ENCODE data around the gene DST. TPM values are rescaled to one million over a fixed set of nuclear protein-coding genes. Genes with fewer than 3 reads are reported as not detected.

The DST gene
- total and polyA plus RNA-seq, 2 of the 8 experiments (the other 6 are each of a cell fraction or from before 2014, with no cell fraction given) = 49.4 to 116 TPM

DNA sequence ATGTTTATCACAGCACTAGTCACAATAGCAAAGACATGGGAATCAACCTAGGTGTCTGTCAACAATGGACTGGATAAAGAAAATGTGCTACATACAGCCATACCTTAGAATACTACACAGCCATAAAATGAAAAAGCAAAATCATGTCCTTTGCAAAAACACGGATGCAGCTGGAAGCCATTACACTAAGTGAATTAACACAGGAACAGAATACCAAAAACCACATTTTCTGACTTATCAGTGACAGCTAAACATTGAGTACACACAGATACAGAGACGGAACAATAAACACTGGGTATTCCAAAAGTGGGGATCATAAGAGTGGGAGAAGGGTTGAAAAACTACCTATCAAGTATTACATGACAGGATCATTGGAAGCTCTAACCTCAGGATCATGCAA lies 43.3 kb upstream of the DST start (continued):
- TF ChIP-seq SRF (IDR thresholded peaks at IDR 0.05; ENCODE audit: low read depth, low read length) = no peak
- TF ChIP-seq TBP (IDR thresholded peaks at IDR 0.05; ENCODE audit: low read depth, low read length) = no peak
